GM19452 (cell line): ENCODE data around the gene SHMT2.

ENCODE experiments used
- ATAC-seq: cut with Tn5 transposase; IDR thresholded peaks from one replicate; pipeline ENCODE4 v1.9.1; 2021; ENCODE audit not compliant: unreplicated experiment

Gene SHMT2

GRCh38 chr12:57229634-57230380, at the start of gene SHMT2:
SHMT2 (plus strand) TSS chr12:57229711; CDS start chr12:57229779, 68 bp downstream.
- peak; percentile 60 for ATAC-seq

DNA sequence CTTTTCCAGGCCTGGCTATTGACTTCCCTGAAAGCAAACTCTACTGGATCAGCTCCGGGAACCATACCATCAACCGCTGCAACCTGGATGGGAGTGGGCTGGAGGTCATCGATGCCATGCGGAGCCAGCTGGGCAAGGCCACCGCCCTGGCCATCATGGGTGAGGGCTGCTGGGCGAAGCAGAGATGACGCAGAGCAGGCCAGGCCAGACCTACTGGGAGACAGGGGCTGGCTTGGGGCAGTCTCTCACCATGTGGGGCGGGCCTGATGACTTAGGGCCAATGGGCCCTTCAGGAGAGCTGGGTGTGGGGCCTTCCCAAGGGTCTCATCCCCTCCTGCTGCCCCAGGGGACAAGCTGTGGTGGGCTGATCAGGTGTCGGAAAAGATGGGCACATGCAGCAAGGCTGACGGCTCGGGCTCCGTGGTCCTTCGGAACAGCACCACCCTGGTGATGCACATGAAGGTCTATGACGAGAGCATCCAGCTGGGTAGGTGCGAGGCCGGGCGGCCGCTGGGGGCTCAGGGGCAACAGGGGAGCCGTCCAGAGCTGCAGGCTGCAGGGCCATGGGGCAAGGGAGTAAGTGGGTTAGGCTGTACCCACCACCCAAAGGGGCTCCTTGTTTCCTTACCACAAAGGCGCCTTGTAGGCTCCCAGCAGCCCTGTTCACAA, 49.1 kb upstream of the SHMT2 start:
- no peak for ATAC-seq

DNA sequence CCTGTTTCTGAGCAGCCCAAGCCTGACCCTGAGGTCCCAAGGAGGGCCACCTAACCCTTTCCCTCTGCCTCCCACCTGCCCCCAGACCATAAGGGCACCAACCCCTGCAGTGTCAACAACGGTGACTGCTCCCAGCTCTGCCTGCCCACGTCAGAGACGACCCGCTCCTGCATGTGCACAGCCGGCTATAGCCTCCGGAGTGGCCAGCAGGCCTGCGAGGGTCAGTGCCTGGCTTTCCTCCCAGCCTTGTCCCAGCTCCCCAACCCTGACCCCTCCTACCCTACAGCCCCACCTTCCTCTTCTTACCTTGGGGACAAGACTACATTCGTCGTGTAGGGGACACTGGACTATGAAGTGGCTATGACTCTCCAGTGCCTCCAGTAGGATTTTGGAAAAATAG, 48.4 kb upstream of the SHMT2 start:
- no peak for ATAC-seq

DNA sequence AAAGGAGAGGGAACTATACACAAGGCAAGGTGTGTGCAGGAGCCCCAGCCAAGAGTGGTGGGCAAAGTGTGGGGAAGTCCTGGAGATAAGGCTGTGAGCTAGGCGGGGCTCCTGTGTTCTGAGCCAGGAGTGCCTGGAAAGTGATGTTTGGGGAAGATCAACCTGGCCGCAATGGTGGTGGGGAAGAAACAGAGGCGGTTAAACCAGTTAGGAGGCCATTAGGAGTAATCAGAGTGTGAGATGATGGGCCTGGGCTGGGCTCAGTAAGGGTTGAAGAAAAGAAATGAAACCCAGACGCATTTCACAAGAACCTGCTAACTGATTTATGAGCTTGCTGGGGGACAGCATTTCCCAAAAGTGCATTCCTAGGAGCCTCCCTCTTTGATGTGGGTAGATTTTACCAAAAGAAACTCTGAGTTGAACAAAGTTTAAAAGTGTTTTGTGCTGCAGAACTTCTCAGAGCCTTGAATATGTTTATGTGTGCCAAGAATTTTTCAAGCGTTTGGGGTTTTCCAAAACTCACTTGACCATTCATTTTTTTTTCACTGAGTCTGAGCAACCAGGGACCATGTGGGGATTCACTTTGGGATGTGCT, 47.9 kb upstream of the SHMT2 start:
- ATAC-seq: no peak

- peak; percentile 87 for ATAC-seq
Measured at GRCh38 chr12:57182918-57183575, 46.5 kb upstream of the SHMT2 start.

- ATAC-seq: no peak
Measured at GRCh38 chr12:57183939-57184725, 45.4 kb upstream of the SHMT2 start.

DNA sequence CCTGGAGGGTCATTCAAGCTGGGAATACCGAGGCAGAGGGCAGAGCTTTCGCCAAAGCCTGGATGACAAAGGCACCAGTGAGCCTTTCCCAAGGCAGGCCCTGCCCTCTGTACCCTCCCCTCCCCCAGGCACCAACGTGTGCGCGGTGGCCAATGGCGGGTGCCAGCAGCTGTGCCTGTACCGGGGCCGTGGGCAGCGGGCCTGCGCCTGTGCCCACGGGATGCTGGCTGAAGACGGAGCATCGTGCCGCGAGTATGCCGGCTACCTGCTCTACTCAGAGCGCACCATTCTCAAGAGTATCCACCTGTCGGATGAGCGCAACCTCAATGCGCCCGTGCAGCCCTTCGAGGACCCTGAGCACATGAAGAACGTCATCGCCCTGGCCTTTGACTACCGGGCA, 44.1 kb upstream of the SHMT2 start:
- ATAC-seq: no peak

DNA sequence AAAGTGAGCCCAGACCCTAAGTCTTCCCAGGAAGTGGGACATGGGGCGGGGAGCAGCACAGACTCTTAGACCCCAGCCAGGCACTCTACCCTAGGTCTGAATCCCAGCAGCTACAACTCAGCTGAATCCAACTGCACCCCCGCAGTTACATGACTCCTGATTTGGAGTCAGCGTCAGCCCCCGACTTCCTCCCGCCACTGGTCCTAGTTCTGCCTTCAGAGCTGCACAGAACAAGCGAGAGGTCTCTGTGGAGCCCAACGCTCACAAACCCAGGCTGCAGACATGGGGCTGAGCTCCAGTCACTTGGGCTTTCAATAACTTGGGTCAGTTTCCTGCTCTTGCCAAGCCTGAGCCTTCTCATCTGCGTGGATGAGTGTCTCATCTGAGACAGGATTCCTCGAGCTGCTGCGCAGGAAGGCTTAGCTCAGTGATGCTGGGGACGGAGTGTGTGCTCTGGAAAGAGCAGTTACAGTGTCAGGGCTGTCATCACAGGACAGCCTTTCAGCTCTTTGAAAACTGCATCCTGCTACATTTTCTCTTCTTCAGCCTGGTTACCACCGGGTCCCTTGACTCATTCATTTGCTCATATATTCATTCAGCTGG, 43.5 kb upstream of the SHMT2 start:
- ATAC-seq: no peak

GRCh38 chr12:57187222-57188089, 42.1 kb upstream of the SHMT2 start:
- ATAC-seq: no peak

GRCh38 chr12:57188090-57188425, 41.5 kb upstream of the SHMT2 start:
- no peak for ATAC-seq

GRCh38 chr12:57190037-57190436, 39.5 kb upstream of the SHMT2 start:
- ATAC-seq: no peak

GRCh38 chr12:57190821-57191220, 38.7 kb upstream of the SHMT2 start:
- ATAC-seq: no peak

DNA sequence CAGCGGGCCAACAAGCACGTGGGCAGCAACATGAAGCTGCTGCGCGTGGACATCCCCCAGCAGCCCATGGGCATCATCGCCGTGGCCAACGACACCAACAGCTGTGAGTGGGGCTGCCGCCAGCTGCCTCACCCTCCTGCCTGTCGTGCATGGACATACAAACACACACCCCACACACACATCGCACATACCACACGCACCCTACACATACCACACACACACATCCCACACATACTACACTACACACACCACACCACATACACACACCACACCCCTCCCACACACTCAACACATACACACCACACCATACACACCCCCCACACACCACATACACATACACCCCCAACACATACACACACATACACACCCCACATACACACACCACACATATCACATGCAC, 38.1 kb upstream of the SHMT2 start:
- ATAC-seq: no peak

- ATAC-seq: no peak
Measured at GRCh38 chr12:57192920-57193319, 36.6 kb upstream of the SHMT2 start.

DNA sequence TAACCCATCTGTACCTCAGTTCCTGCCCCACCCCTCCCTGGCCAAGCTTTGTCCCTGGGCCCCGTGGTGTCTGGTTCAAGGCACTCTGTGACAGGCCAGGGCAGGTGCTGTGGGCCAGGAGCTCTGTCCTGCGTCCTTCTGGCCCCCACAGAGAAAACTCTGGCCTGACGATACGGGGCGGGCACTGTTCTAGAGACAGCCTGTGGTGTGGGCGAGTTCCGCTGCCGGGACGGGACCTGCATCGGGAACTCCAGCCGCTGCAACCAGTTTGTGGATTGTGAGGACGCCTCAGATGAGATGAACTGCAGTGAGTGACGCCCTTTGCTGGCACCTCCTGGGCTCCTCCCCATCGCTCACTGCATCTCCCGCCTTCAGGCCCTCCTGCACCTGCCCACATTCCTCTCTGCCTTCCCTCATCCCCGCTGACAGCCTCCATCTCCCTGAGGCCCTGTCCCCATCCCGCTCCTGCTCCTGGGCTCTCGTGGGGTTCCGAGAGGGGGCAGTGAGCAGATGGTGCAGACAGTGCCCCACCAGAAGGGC, 35.7 kb upstream of the SHMT2 start:
- no peak for ATAC-seq

DNA sequence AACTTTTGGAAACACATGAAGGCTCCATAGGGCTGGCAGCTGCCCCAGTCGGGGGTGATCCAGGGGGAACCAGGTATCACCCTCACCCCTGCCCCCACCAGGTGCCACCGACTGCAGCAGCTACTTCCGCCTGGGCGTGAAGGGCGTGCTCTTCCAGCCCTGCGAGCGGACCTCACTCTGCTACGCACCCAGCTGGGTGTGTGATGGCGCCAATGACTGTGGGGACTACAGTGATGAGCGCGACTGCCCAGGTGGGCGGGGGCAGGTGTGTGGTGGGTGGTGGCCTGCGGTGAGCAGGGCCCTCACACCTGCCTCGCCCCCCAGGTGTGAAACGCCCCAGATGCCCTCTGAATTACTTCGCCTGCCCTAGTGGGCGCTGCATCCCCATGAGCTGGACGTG, 35.3 kb upstream of the SHMT2 start:
- no peak for ATAC-seq

- ATAC-seq: no peak
Measured at GRCh38 chr12:57195186-57195585, 34.3 kb upstream of the SHMT2 start.

DNA sequence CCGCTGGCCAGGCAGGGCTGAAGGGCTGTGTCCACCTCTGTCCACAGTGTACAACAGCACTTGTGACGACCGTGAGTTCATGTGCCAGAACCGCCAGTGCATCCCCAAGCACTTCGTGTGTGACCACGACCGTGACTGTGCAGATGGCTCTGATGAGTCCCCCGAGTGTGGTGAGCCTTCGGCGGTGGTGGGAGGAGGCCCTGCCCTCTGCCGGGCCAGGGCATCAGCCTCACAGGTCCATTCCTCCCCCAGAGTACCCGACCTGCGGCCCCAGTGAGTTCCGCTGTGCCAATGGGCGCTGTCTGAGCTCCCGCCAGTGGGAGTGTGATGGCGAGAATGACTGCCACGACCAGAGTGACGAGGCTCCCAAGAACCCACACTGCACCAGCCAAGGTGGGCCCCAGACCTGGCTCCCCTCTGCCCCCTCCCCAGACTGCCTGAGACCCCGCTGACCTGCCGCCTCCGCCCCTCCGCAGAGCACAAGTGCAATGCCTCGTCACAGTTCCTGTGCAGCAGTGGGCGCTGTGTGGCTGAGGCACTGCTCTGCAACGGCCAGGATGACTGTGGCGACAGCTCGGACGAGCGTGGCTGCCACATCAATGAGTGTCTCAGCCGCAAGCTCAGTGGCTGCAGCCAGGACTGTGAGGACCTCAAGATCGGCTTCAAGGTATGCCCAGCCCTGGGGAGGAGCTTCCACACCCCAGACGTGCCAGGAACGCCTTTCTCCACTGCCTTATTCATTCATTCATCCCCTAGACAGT, 33.7 kb upstream of the SHMT2 start:
- ATAC-seq: no peak

GRCh38 chr12:57196439-57196838, 33.1 kb upstream of the SHMT2 start:
- no peak for ATAC-seq
